HG02943 (cell line): ENCODE data around the gene CASP2.
"Not testable (repeated sequence)": the region's sequence is repeated elsewhere in the genome, so short reads cannot be mapped to it uniquely, and the experiment has no call there.

Source experiments
- ATAC-seq: cut with Tn5 transposase; IDR thresholded peaks from one replicate; pipeline ENCODE4 v1.9.1; 2021; ENCODE audit warnings: mild to moderate bottlenecking, low read depth, moderate library complexity; ENCODE audit not compliant: unreplicated experiment

Gene CASP2

GRCh38 chr7:143289888-143290287, 1.7 kb downstream of the CASP2 start:
- not testable (repeated sequence) for ATAC-seq

DNA sequence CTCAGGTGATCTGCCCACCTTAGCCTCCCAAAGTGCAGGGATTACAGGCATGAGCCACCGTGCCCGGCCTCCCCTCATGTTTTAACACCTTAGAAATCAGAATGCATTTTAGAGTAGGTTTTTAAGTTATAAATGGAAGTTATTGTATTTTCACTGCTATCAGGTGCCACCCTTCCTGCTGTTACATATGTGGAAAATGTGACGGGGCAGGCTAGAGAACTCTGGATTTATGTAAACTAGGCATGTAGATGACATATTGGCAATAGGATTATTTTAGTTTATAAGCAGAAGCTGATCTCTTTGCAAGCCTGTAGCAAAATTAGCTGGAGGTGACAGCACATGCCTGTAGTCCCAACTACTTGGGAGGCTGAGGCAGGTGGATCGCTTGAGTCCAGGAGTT, 2.1 kb downstream of the CASP2 start:
- no peak for ATAC-seq

DNA sequence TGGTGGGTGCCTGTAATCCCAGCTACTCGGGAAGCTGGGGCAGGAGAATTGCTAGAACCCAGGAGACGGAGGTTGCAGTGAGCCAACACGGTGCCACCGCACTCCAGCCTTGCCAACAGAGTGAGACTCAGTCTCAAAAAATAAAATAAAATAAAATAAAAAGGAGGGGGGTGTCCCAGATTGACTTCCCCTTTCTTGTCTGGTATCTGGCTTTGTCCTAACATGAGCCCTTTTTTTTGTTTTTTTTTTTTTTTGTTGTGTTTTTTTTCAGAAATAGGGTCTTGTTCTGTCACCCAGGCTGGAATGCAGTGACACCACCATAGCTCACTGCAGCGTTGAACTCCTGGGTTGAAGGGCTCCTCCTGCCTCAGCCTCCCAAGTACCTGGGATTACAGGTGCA, 4.7 kb downstream of the CASP2 start:
- no peak for ATAC-seq

DNA sequence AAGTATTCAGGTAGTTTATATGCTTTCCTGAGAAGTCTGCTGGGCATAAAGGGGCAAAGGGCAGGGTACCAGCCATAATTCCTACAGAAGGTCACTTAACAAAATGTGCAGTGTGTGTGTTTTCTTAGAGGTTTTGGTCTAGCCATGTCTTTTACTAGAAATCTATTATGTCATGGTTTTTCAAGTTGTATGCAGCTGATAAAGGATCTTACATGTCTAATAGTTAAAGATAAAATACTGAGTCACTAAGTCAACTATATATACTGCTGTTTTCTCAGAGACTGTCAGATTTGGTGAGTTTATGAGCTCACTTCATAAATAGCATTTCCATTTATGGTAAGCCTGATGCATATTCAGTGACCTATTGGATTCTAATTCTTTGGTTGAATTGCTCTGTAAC, 7.7 kb downstream of the CASP2 start:
- no peak for ATAC-seq

DNA sequence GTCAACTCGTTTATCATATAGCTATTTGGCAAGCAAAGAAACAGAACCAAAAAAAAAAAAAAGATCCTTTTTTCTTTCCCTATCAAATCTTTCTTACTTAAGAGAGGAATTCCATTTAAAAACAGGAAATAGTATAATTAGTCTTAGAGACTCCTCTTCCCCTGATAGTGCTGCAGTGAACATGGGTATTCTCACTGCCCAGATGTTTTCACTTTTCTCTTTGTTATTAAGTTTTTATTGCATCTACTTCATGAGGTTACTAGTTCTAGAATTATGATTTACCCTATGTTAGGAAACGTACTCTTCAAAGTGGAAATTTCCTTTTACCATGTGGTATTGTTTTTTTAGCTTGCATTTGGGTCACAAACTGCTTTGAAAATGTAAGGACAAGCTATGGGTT, 8.5 kb downstream of the CASP2 start:
- no peak for ATAC-seq

DNA sequence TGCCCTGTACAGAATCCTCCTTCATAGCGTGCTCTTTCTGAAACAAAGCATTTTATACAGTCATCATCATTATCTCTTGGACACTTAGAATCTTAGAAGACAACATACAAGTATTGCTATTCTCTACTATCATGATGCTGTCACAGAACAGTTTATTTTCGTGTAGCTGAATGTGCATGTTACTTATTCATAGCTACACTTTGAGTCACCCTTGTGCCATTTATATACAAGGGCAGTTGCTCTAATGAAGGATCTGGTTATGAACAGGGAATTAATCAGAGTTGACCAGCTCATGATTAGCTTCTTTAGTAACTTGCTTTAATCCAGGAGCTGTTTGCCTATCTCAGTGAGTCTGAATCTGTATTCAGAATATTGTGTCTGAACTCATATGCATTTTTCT, 11.2 kb downstream of the CASP2 start:
- no peak for ATAC-seq

DNA sequence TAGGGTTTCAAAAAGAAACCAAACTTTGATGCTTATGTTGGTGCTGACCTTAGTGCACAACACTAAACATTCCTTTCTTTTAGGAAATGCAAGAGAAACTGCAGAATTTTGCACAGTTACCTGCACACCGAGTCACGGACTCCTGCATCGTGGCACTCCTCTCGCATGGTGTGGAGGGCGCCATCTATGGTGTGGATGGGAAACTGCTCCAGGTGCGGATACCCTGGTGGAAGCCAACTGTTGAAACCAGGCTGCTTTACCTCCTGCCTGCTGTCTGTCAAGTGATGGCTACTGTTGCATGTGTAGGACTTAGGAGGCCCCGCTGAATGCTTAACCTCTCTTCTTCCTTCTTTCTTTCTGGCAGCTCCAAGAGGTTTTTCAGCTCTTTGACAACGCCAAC, 11.7 kb downstream of the CASP2 start:
- ATAC-seq = no peak

DNA sequence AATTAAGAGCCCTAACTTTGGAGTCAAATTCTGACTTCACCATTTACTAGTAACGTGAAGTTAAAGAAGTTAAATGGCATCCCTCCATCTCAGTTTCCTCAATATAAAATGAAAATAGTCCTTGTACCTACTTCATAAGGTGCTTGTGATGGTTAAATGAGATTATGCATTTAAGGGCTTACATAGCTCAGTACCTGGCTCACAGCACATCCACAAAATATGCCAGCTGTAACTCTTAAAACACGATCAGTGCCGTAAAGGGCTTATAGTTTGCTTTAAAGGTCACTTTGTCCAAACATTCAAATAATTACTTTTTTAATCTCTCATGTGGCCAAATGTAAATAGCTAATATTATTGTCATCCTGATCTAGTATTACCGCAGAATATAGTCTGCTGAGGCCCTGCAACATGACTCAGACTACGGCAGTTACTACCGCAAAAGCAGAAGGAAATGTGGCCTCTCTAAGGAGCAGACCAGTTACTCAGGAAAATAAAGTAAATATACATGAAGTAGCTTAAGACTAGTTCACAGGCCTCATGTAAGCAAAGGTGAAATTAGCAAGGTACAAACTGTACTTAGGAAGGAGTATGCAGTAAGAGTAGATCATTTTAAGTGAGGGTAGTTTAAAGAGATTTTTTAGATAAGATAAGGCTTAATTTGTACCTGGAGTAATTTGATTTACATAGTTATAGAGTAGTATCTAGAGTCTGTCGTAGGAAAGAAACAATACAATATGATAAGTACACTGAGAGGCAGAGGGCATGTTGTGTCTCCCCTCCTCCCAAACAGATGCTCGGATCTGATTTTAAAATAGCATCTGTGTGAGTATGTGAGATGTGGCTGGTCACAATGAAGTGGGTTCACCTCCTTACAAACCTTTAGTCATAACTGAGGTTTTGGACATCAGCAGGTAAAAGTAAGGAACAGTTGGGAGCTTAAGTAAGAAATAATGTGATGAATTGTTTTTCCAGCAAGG, 13.1 kb downstream of the CASP2 start:
- no peak for ATAC-seq

DNA sequence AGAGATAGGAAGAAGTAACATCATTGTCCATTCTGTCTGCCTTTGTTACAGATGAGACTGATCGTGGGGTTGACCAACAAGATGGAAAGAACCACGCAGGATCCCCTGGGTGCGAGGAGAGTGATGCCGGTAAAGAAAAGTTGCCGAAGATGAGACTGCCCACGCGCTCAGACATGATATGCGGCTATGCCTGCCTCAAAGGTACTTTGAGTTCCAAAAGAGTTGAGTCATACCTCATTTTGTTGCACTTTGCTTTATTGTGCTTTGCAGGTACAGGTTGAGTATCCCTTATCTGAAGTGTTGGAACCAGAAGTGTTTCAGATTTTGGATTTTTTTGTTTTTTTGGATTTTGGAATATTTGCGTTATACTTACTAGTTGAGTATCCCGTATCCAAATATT, 15.6 kb downstream of the CASP2 start:
- ATAC-seq = no peak

DNA sequence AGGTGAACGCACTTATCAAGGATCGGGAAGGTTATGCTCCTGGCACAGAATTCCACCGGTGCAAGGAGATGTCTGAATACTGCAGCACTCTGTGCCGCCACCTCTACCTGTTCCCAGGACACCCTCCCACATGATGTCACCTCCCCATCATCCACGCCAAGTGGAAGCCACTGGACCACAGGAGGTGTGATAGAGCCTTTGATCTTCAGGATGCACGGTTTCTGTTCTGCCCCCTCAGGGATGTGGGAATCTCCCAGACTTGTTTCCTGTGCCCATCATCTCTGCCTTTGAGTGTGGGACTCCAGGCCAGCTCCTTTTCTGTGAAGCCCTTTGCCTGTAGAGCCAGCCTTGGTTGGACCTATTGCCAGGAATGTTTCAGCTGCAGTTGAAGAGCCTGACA, 16.8 kb downstream of the CASP2 start:
- ATAC-seq = no peak

GRCh38 chr7:143305423-143306070, 17.4 kb downstream of the CASP2 start:
- no peak for ATAC-seq

- ATAC-seq = no peak
Observed at GRCh38 chr7:143308632-143309031, 20.5 kb downstream of the CASP2 start.

DNA sequence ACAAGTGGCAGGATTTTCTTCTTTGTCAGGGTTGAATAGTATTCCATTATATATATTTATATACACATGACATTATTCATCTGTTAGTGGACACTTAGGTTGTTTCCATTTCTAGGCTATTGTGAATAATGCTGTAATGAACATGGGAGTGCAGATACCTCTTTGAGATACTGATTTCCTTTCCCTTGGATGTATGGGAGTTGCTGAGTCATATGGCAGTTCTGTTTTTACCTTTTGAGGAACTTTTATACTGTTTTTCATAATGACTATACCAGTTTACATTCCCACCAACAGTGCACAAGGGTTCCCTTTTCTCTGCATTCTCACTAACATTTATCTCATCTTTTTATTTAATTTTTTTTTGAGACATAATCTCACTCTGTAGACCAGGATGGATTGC, 26.0 kb downstream of the CASP2 start:
- no peak for ATAC-seq

DNA sequence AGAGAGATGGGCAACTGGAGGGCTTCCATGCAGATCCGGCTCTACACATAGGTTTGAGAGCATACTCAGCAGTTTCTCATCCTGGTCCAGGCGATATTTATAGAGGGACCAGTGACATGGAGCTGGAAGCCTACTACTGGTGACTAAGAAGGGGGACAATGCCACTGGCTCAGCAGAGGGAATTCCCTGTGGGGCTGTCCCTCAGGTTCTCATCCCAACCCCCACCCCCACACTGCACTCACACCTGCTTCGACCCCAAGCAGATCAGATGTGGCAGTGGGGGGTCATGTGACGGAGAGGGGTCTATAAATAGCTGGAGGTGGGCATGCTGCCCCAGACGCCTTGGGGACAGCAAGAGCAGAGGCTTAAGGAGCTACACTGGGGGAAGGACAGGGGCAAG, 27.6 kb downstream of the CASP2 start, which contains the start of gene CLCN1:
TSS of gene CLCN1 (plus strand) at position 336 of the 400 bp plus-strand sequence. CDS start 102 bp downstream, outside the sequence.
- ATAC-seq = no peak

DNA sequence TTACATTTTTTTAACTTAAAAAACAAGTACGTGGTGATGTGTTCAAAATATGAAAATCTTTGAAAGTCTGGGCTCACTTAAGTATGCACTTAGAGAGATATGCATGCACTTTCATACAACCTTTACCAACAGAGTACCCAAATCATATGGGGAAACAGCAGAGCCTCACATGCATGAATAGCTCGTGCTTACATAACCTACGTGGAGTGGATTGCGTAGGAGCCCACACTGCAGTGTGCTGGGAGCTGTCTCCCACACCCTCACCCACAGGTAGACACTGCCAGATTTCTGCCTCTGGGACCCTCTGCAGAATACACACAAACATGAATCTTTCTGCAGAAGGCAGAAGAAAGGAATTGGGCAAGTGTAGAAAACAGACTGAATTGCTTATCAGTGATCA, 28.3 kb downstream of the CASP2 start:
- no peak for ATAC-seq

GRCh38 chr7:143318661-143319060, 30.5 kb downstream of the CASP2 start:
- ATAC-seq = no peak

DNA sequence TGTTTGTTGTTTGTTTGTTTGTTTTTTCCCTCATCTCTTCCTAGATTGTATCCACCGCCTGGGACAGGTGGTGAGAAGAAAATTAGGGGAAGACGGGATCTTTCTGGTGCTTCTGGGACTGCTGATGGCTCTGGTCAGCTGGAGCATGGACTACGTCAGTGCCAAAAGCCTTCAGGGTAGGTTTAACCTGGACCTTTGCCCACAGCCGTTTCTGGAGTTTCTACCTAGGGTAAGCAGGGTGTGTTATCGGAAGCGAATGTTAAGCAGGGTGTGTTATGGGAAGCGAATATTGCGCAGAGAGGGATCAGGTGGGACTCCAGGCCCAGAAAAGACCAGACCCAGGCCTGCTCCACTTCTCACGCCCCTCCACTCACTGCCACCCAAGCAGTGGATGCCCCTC, 32.5 kb downstream of the CASP2 start:
- ATAC-seq = no peak

- no peak for ATAC-seq
Observed at GRCh38 chr7:143321242-143321641, 33.1 kb downstream of the CASP2 start.

DNA sequence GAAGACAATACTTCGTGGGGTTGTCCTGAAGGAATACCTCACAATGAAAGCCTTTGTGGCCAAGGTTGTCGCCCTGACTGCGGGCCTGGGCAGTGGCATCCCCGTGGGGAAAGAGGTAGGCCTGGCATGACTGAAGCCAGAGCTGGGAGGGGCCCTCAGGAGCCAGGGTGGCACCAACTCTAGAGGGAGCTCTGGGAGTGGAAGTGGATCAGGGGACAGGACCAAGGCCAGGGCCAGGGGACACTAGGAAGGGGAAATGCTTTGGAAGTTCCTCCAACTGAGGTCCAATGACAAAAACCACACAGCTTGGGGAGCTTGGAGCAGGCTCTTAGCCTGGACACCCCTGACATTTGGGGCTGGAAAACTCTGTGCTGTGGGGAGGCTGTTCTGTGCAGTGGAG, 33.6 kb downstream of the CASP2 start:
- no peak for ATAC-seq

- no peak for ATAC-seq
Observed at GRCh38 chr7:143322760-143323633, 34.8 kb downstream of the CASP2 start.

DNA sequence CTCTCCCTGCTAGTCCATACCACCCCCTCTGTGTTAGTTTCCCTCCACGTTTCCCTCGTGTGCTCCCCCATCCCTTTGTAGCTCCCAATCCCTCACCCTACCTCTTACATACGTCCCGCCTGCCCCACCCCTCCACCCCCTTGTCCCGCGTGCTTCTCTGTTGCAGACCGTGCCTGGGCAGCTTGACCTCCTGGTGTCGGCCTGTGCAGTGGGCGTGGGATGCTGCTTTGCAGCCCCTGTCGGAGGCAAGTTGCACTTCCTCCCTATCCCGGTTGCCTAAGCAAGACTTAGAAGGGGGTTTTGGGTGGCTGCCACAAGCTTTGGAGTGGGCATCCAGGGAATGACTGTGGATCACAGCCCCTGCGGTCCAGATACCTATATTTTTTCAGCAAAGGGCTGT, 35.5 kb downstream of the CASP2 start:
- no peak for ATAC-seq
